Astrocyte of the spinal cord (primary cell): ENCODE results near the gene PPP2R1B.

ENCODE experiments used
- DNase-seq: peaks from one replicate; pipeline ENCODE4 v3.0.0; 2011; ENCODE audit warnings: low read depth, low spot score
- H3K4me3 ChIP-seq: 2 replicates; pipeline ENCODE4 v1.5.1; 2011; ENCODE audit warnings: low read depth, mild to moderate bottlenecking, low read length, moderate library complexity
- in situ Hi-C: cut with HindIII; loops from 2 replicates; pipeline ENCODE4 v1.10.0; 2017; ENCODE audit warnings: low sequenced_read_pairs
- TF ChIP-seq, protein P1 (sequence below): IDR thresholded peaks from 2 replicates; pipeline ENCODE4 v1.5.1; 2012; ENCODE audit warnings: low read depth, mild to moderate bottlenecking, low read length, inconsistent platforms

Gene PPP2R1B

DNA sequence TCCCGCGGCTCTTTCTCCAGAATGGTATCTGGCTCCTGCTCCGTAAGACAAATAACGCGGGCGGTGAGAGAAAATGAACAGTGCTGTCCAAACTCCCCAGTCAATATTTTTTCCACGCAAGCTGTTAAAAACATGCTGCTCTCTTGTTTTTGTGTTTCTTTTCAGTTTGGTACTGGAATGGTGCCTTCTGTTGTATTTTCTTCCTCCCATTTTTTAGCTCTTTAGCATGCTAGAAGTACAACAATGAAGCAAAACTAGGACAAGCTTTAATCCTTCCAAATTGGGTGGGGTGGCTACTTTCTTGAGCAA, 599 bp upstream of the PPP2R1B start:
- in situ Hi-C loops = no loop called here
- DNase-seq = no peak
- H3K4me3 ChIP-seq = peak overlapping the region; percentile 86

DNA sequence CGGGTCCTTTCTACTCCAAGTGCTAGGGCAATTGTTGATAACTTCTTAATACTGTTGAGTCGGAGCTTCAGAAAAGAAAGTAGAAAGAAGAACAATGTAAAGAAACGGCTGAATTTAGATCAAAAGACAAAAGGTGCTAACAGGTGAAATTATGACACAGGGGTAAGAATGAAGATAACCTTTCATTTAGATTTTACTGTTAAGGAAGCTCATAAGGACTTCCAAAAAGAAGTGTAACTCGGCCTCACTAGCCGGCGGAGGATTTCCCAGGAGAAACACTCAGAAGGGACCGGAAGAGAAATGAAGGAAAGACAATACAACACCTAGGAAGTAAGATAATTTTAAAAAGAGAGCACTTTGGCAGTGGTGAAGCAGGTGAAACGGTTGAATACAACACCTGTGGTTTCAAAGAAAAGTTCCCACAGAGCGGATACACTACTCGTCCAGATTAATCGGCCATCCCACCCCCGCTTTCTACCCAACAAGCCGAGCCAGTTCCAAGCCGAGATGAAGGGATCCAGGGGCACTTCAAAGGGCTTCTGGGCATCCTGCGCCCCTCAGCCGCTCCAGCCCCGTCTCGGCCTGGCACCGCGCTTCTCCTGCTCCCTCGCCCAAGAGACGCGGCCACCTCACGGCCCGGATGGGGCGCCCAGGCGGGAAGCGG, 737 bp downstream of the PPP2R1B start:
- TF ChIP-seq, protein P1, sequence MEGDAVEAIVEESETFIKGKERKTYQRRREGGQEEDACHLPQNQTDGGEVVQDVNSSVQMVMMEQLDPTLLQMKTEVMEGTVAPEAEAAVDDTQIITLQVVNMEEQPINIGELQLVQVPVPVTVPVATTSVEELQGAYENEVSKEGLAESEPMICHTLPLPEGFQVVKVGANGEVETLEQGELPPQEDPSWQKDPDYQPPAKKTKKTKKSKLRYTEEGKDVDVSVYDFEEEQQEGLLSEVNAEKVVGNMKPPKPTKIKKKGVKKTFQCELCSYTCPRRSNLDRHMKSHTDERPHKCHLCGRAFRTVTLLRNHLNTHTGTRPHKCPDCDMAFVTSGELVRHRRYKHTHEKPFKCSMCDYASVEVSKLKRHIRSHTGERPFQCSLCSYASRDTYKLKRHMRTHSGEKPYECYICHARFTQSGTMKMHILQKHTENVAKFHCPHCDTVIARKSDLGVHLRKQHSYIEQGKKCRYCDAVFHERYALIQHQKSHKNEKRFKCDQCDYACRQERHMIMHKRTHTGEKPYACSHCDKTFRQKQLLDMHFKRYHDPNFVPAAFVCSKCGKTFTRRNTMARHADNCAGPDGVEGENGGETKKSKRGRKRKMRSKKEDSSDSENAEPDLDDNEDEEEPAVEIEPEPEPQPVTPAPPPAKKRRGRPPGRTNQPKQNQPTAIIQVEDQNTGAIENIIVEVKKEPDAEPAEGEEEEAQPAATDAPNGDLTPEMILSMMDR = no peak
- peak; percentile 31 for DNase-seq
- peak overlapping the region; percentile 86 for H3K4me3 ChIP-seq
- in situ Hi-C loops = no loop called here

More for the DNA sequence above, 599 bp upstream of the PPP2R1B start:
- TF ChIP-seq, protein P1 = no peak

DNA sequence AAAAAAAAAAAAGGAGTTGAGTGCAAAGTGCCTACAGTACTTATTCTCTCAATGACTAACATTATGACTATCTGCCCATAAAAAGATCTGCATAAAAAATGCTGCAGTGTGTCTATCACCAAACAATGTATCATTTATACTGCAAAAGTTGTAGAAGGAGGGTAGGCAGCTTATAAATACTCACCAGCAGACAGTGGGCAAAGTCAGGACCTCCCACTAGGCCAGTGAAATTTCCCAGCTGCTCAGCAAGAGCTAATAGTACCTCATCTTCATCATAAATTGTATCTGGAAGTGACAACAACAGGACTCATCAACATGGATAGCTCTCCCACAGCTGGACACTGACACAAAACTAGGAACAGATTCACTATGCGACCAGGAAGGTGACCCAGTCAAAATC, 1.6 kb downstream of the PPP2R1B start:
- in situ Hi-C loops = no loop called here
- DNase-seq = no peak
- TF ChIP-seq, protein P1 = no peak
- H3K4me3 ChIP-seq = peak overlapping the region; percentile 86

DNA sequence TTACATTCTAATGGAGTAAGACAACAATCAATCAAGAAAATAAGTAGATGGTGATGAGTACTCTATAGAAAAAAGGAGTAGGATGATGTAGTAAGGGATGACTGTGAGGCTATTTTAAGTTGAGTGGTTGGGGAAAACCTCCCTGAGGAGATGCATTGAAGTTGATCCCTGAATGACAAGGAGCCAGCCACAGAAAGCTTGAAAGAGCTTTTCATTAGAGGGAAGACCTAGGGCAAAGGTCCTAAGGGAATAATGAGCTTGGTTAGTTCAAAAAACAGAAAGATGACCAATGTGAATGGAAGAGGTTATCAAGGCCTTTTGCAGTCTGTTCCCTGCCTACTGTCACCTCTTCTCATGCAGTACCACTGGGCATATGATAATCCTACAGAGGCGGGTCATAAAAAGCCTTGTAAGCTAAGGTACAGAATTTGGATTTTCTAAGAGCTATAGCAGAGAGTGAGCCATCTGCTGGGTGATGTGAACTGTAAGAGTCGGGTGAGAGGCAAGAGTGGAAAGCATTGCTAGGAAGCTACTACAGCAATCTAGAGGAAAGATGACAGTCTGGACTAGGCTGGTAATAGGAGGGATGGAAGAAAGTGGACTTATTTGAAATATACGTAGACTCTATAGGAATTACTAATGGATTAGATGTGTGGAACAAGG, 3.1 kb downstream of the PPP2R1B start:
- DNase-seq = peak; percentile 25
- H3K4me3 ChIP-seq = no peak overlapping the region
- TF ChIP-seq, protein P1 = peak; percentile 34
- in situ Hi-C loops = no loop called here

DNA sequence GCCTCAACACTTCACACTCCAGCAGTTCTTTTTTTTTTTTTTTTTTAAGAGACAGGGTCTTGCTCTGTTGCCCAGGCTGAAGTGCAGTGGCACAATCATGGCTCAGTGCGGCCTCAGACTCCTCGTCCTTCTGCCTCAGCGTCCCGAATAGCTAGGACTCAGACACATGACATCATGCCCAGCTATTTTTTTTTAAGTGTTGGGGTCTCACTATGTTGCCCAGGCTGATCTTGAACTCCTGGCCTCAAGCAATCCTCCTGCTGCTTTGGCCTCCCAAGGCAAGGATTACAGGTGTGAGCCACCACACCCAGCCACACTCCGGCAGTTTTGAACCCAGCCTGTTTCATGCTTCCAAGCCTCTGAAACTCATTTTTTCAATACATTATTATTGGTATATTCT, 3.7 kb downstream of the PPP2R1B start:
- no peak overlapping the region for H3K4me3 ChIP-seq
- DNase-seq = no peak
- in situ Hi-C loops = no loop called here
- TF ChIP-seq, protein P1 = no peak

DNA sequence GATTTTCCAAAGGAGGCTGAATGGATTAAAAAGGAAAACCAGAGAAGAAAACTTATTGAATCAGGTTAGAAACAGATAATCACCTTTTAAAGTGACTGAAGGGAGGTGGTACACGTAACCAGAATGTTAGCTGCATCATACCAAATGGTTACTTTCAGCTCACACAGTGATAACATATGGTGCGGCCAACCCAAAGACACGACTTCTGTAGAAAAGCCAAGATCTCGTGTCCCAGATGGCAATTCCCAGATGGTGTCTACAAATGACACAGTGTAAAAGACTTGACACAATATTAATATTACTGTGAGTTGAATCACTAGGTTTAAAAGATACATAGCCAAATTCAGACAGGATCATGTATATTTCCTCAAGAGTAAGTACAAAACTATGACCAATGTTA, 5.2 kb downstream of the PPP2R1B start:
- in situ Hi-C loops = no loop called here
- TF ChIP-seq, protein P1 = no peak
- DNase-seq = no peak
- H3K4me3 ChIP-seq = no peak overlapping the region
